Mesendoderm (in vitro differentiated cells): ENCODE results near the gene ACOXL.

Experiments used
- DNase-seq: peaks from one replicate; pipeline ENCODE4 v3.0.0; 2013
- H2AK5ac ChIP-seq: 2 replicates; pipeline ENCODE4 v1.6.1; 2013; ENCODE audit warnings: low read length, inconsistent platforms
- H2BK120ac ChIP-seq: 2 replicates; pipeline ENCODE4 v1.6.1; 2013; ENCODE audit warnings: low read depth, mild to moderate bottlenecking, low read length, moderate library complexity, mixed read lengths
- H2BK15ac ChIP-seq: replicated peaks from 2 replicates; pipeline ENCODE4 v1.6.1; 2013; ENCODE audit warnings: low read depth, mild to moderate bottlenecking, moderate library complexity
- H2BK5ac ChIP-seq: 2 replicates; pipeline ENCODE4 v1.6.1; 2013; ENCODE audit warnings: low read length, inconsistent platforms
- H3K18ac ChIP-seq: 2 replicates; pipeline ENCODE4 v1.6.1; 2013; ENCODE audit warnings: mild to moderate bottlenecking, low read length, mixed read lengths
- H3K23ac ChIP-seq: one replicate; pipeline ENCODE4 v1.6.1; 2013; ENCODE audit warnings: low read length
- H3K27ac ChIP-seq: 2 replicates; pipeline ENCODE4 v1.5.1; 2013; ENCODE audit warnings: low read depth, mild to moderate bottlenecking, inconsistent platforms, low read length, moderate library complexity
- H3K27me3 ChIP-seq: 2 replicates; pipeline ENCODE4 v1.6.1; 2013; ENCODE audit warnings: low read length, control low read depth, mild to moderate bottlenecking, inconsistent platforms; ENCODE audit not compliant: insufficient read depth, poor library complexity
- H3K36me3 ChIP-seq: 2 replicates; pipeline ENCODE4 v1.6.1; 2013; ENCODE audit warnings: low read length, inconsistent platforms; ENCODE audit not compliant: control insufficient read depth, insufficient read depth
- H3K4ac ChIP-seq: one replicate; pipeline ENCODE4 v1.6.1; 2013; ENCODE audit warnings: low read depth, mild to moderate bottlenecking, low read length, moderate library complexity
- H3K4me1 ChIP-seq: 2 replicates; pipeline ENCODE4 v1.6.1; 2013; ENCODE audit warnings: low read depth, low read length, inconsistent platforms; ENCODE audit not compliant: control insufficient read depth
- H3K4me2 ChIP-seq: 2 replicates; pipeline ENCODE4 v1.6.1; 2013; ENCODE audit warnings: low read length
- H3K4me3 ChIP-seq: 2 replicates; pipeline ENCODE4 v1.5.1; 2013; ENCODE audit warnings: mild to moderate bottlenecking, low read length
- H3K56ac ChIP-seq: one replicate; pipeline ENCODE4 v1.6.1; 2013; ENCODE audit warnings: low read length
- H3K79me1 ChIP-seq: 2 replicates; pipeline ENCODE4 v1.6.1; 2013; ENCODE audit warnings: low read length, inconsistent platforms
- H3K79me2 ChIP-seq: 2 replicates; pipeline ENCODE4 v1.6.1; 2013; ENCODE audit warnings: mild to moderate bottlenecking, low read length; ENCODE audit not compliant: control insufficient read depth, insufficient read depth
- H3K9ac ChIP-seq: 2 replicates; pipeline ENCODE4 v1.6.1; 2013; ENCODE audit warnings: low read length, inconsistent platforms
- H4K5ac ChIP-seq: one replicate; pipeline ENCODE4 v1.6.1; 2013; ENCODE audit warnings: low read length
- H4K8ac ChIP-seq: one replicate; pipeline ENCODE4 v1.6.1; 2013; ENCODE audit warnings: low read depth, mild to moderate bottlenecking, control low read depth, low read length, moderate library complexity
- WGBS: extraction: QIAGEN DNeasy Blood & Tissue Kit; methylation state at CpG from one replicate; pipeline ENCODE4 v1.1.7; 2013; ENCODE audit warnings: low lambda C conversion rate, missing lambda C conversion rate; ENCODE audit not compliant: insufficient coverage; ENCODE audit errors: extremely low coverage; 5-methylcytosine and 5-hydroxymethylcytosine counted together

The ACOXL gene

GRCh38 chr2:111034606-111035005 is 302.2 kb downstream of the ACOXL start:
- no peak overlapping the region for H2AK5ac ChIP-seq
- no peak overlapping the region for H2BK120ac ChIP-seq
- no CpG with 5 or more reads among the region's 6 CpGs for WGBS

DNA sequence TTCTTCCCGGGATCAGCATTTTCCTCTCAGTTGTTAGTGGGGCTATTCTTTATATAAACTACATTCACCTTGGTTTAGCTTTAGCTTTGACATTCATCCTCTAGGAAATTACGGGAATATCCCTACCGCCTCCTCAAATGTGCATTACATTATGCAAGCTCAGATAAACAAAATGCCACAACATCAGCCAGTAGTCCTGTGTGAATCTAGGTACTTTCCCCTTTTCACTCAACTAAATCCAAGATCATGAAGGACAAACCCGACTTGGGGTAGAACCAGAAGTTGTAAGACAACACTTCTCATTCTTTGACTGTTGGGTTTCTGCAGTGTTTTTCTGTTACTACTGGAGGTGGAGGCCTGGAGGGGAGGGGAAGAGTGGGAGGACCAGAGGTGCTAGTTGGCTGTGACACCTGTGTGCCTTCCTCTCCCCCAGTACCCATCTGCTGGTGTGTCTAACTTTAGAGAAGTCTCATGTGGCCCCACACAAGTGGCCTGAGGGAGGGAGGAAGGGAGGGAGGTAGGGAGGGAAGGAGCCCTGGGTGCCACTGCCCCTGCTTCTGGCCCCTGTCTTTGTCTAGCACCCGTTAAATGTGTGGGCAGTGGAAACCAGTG is 303.6 kb downstream of the ACOXL start:
- Histone ChIP-seq H3K27me3 (no peaks in the 10 kb centered on the region), H3K9ac (no peak overlapping the region), H3K4me3 (no peak overlapping the region), H3K4me1 (no peaks in the 10 kb centered on the region), H3K36me3 (no peaks in the 10 kb centered on the region), H3K23ac (no peak overlapping the region), H4K8ac (no peak overlapping the region), H2BK5ac (no peak overlapping the region), H3K79me2 (no peaks in the 10 kb centered on the region), H2AK5ac (no peak overlapping the region), H3K27ac (no peak overlapping the region), H3K56ac (no peak overlapping the region), H3K4ac (no peak overlapping the region), H4K5ac (no peak overlapping the region), H3K79me1 (no peaks in the 10 kb centered on the region), H2BK15ac (no peak overlapping the region), H3K4me2 (no peak overlapping the region), H2BK120ac (no peak overlapping the region), H3K18ac (no peak overlapping the region)
- WGBS = no CpG with 5 or more reads among the region's 5 CpGs
- no peak for DNase-seq

More at GRCh38 chr2:111034606-111035005, 302.2 kb downstream of the ACOXL start:
- H4K8ac ChIP-seq = no peak overlapping the region
- no peak overlapping the region for H3K4me3 ChIP-seq
- H3K79me1 ChIP-seq = no peaks in the 10 kb centered on the region
- no peak overlapping the region for H2BK15ac ChIP-seq
- H3K79me2 ChIP-seq = no peaks in the 10 kb centered on the region
- H3K56ac ChIP-seq = no peak overlapping the region
- no peak overlapping the region for H3K18ac ChIP-seq
- no peak overlapping the region for H3K27ac ChIP-seq
- no peak overlapping the region for H4K5ac ChIP-seq
- H3K9ac ChIP-seq = no peak overlapping the region
- no peak overlapping the region for H3K4ac ChIP-seq
- no peak for DNase-seq
- H3K27me3 ChIP-seq = no peaks in the 10 kb centered on the region
- H3K36me3 ChIP-seq = no peaks in the 10 kb centered on the region
- no peak overlapping the region for H3K23ac ChIP-seq
- no peaks in the 10 kb centered on the region for H3K4me1 ChIP-seq
- H2BK5ac ChIP-seq = no peak overlapping the region
- no peak overlapping the region for H3K4me2 ChIP-seq

- no peak overlapping the region for H2AK5ac ChIP-seq
- H3K23ac ChIP-seq = no peak overlapping the region
- no peaks in the 10 kb centered on the region for H3K4me1 ChIP-seq
- H3K4me3 ChIP-seq = no peak overlapping the region
- no peak overlapping the region for H3K56ac ChIP-seq
- H3K27me3 ChIP-seq = no peaks in the 10 kb centered on the region
- no peak overlapping the region for H4K5ac ChIP-seq
- H2BK5ac ChIP-seq = no peak overlapping the region
- no peak overlapping the region for H4K8ac ChIP-seq
- H3K9ac ChIP-seq = no peak overlapping the region
- H3K4ac ChIP-seq = no peak overlapping the region
- H3K27ac ChIP-seq = no peak overlapping the region
- no peak overlapping the region for H3K4me2 ChIP-seq
- no peak overlapping the region for H3K18ac ChIP-seq
- DNase-seq = no peak
- H3K79me1 ChIP-seq = no peaks in the 10 kb centered on the region
- no peak overlapping the region for H2BK15ac ChIP-seq
- no peak overlapping the region for H2BK120ac ChIP-seq
- WGBS = no CpG with 5 or more reads among the region's 3 CpGs
- H3K36me3 ChIP-seq = no peaks in the 10 kb centered on the region
- H3K79me2 ChIP-seq = no peaks in the 10 kb centered on the region
Measured at GRCh38 chr2:111037128-111037527, 304.8 kb downstream of the ACOXL start.

DNA sequence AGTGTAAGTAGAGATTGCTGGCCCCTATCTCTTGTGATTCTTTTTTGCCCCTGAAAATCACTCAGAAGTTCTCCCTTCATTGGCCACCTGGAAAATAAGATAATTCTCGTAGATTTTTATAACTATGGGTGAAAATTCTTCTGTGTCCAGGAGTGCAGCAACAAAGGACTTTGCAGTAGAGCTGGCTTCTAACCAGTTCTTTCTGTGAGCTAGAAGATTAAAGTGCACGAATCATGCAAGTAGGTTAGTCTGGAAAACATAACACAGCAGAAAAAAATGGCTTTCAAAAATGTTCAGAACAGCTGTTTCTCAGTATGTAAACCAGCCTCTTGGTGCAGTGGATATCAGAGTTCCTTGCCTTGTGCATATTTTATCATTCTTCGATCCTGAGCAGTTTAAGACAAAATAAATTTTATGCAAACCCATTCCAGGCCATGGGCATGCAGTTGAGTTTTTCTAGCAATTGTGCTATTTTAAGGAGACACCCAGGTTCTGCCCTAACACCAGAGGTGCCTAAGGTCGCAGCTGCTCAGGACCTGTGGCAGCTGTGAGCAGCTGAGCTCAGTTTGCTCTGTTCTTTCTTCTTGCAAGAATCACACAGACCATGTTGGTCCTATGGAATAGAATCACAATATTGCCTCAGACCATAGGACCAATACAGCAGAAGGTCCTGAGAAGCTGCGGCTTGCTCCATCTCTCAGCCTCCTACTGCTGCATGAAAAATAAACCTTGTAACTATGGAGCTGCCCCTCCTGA is 307.4 kb downstream of the ACOXL start:
- Histone ChIP-seq H3K79me2 (no peaks in the 10 kb centered on the region), H3K9ac (no peak overlapping the region), H2AK5ac (no peak overlapping the region), H3K23ac (no peak overlapping the region), H3K18ac (no peak overlapping the region), H3K4me1 (no peaks in the 10 kb centered on the region), H3K4ac (no peak overlapping the region), H3K4me3 (no peak overlapping the region), H2BK120ac (no peak overlapping the region), H2BK15ac (no peak overlapping the region), H3K56ac (no peak overlapping the region), H3K27me3 (no peaks in the 10 kb centered on the region), H3K36me3 (no peaks in the 10 kb centered on the region), H3K79me1 (no peaks in the 10 kb centered on the region), H4K5ac (no peak overlapping the region), H4K8ac (no peak overlapping the region), H2BK5ac (no peak overlapping the region), H3K27ac (no peak overlapping the region), H3K4me2 (no peak overlapping the region)
- no CpG with 5 or more reads among the region's 5 CpGs for WGBS
- DNase-seq = no peak

DNA sequence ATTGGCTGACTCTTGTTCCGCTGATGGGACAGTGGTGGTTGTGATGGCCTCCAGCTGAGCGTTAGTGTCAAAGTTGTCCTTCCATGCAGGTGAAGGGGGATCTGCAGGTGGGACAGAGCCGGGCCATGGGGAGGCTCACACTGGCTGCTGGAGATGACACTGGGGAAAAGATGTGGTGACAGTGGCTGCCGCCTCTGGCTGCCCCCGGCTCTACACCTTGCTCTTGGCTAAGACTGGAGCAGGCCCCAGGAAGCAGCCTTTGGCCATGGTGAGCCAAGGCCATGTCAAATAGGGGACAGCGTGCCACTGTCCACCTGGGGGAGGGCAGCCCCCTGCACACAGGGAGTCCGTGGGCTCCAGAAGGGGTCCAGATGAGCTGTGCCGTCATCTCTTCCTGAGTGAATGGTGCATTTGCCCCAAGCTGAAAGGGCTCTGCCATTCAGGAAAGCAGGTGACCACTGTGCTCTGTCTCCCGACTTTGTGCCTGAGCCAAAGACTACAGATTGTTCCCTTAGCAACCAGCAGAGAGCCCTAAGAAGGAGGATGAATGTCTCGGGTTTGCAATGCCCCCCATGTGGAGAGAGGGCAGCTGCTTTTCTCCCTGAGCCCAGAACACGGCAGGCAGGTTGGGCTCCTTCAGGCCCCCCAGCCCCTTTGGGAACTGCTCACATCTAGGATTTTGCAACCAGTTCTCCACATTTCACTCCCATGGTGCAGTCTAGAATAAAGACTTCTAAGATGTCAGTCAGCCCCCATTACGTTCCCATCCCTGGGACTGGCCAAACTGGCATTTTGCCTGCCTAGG is 309.2 kb downstream of the ACOXL start:
- Histone ChIP-seq H3K4me3 (no peak overlapping the region), H3K4me2 (no peak overlapping the region), H3K23ac (no peak overlapping the region), H3K56ac (no peak overlapping the region), H4K5ac (no peak overlapping the region), H3K79me2 (no peaks in the 10 kb centered on the region), H3K79me1 (no peaks in the 10 kb centered on the region), H3K4ac (no peak overlapping the region), H3K27me3 (no peaks in the 10 kb centered on the region), H2BK5ac (no peak overlapping the region), H3K36me3 (no peaks in the 10 kb centered on the region), H2BK120ac (no peak overlapping the region), H3K9ac (no peak overlapping the region), H2AK5ac (no peak overlapping the region), H4K8ac (no peak overlapping the region), H3K4me1 (no peaks in the 10 kb centered on the region), H3K27ac (no peak overlapping the region), H3K18ac (no peak overlapping the region), H2BK15ac (no peak overlapping the region)
- no peak for DNase-seq
- WGBS = no CpG with 5 or more reads among the region's 12 CpGs
